HEK293T (cell line): ENCODE results near the gene AKIRIN2.

Source experiments
- CTCF ChIA-PET: fragments of 350-600 bp; formaldehyde crosslinking; extraction: SDS; loops from one replicate; lab custom pipeline; 2021; ENCODE audit warnings: antibody characterized with exemption, inconsistent platforms; lab: Yijun Ruan, JAX
- POLR2A ChIA-PET: fragments of 350-600 bp; formaldehyde crosslinking; extraction: SDS; loops from one replicate; lab custom pipeline; 2020; ENCODE audit warnings: antibody characterized with exemption, inconsistent platforms; lab: Yijun Ruan, JAX
- DNase-seq: peaks from one replicate; pipeline ENCODE4 v3.0.0; 2012; ENCODE audit warnings: mixed read lengths; ENCODE audit errors: extremely low spot score
- ARNT ChIP-seq: fragments of 450-650 bp; IDR thresholded peaks from 2 replicates; pipeline ENCODE4 v1.6.1; 2017; ENCODE audit warnings: mild to moderate bottlenecking
- BHLHE40 ChIP-seq: fragments of 450-650 bp; IDR thresholded peaks from 2 replicates; pipeline ENCODE4 v1.6.1; 2016; ENCODE audit warnings: mild to moderate bottlenecking, moderate library complexity, borderline replicate concordance
- CTBP1 ChIP-seq: fragments of 450-650 bp; IDR thresholded peaks from 2 replicates; pipeline ENCODE4 v1.6.1; 2016; ENCODE audit warnings: borderline replicate concordance
- ELF4 ChIP-seq: fragments of 450-650 bp; IDR thresholded peaks from 2 replicates; pipeline ENCODE4 v1.6.1; 2017; ENCODE audit warnings: antibody characterized with exemption
- FOXA1 ChIP-seq: fragments of 450-650 bp; IDR thresholded peaks from 2 replicates; pipeline ENCODE4 v1.6.1; 2016; ENCODE audit warnings: mild to moderate bottlenecking
- FOXK2 ChIP-seq: fragments of 450-650 bp; IDR thresholded peaks from 2 replicates; pipeline ENCODE4 v1.6.1; 2016; ENCODE audit warnings: mild to moderate bottlenecking
- FOXM1 ChIP-seq: fragments of 450-650 bp; IDR thresholded peaks from 2 replicates; pipeline ENCODE4 v1.6.1; 2017; ENCODE audit warnings: mild to moderate bottlenecking, borderline replicate concordance
- HDGF ChIP-seq: fragments of 450-650 bp; IDR thresholded peaks from 2 replicates; pipeline ENCODE4 v1.6.1; 2017; ENCODE audit warnings: antibody characterized with exemption, borderline replicate concordance
- L3MBTL2 ChIP-seq: fragments of 450-650 bp; conservative IDR thresholded peaks from 2 replicates; pipeline ENCODE4 v1.6.1; 2016; ENCODE audit warnings: mild to moderate bottlenecking
- LEF1 ChIP-seq: fragments of 450-650 bp; IDR thresholded peaks from 2 replicates; pipeline ENCODE4 v1.6.1; 2017; ENCODE audit warnings: mild to moderate bottlenecking, borderline replicate concordance
- NFRKB ChIP-seq: fragments of 450-650 bp; IDR thresholded peaks from 2 replicates; pipeline ENCODE4 v1.6.1; 2016; ENCODE audit warnings: mild to moderate bottlenecking, moderate library complexity
- PKNOX1 ChIP-seq: fragments of 450-650 bp; IDR thresholded peaks from 2 replicates; pipeline ENCODE4 v1.6.1; 2016
- SP1 ChIP-seq: fragments of 450-650 bp; IDR thresholded peaks from 2 replicates; pipeline ENCODE4 v1.6.1; 2017
- SUZ12 ChIP-seq: fragments of 450-650 bp; IDR thresholded peaks from 2 replicates; pipeline ENCODE4 v1.6.1; 2016; ENCODE audit warnings: mild to moderate bottlenecking
- TARDBP ChIP-seq: fragments of 450-650 bp; IDR thresholded peaks from 2 replicates; pipeline ENCODE4 v1.6.1; 2016
- ZNF384 ChIP-seq: fragments of 450-650 bp; IDR thresholded peaks from 2 replicates; pipeline ENCODE4 v1.6.1; 2016

Gene AKIRIN2

GRCh38 chr6:87633851-87634250 is 68.2 kb downstream of the AKIRIN2 start:
- CTCF ChIA-PET = no interaction called here
- no peak for DNase-seq
- POLR2A ChIA-PET = no interaction called here
- TF ChIP-seq HDGF = no peak

- CTCF ChIA-PET = no interaction called here
- TF ChIP-seq L3MBTL2 = no peak
- TF ChIP-seq ZNF384 = no peak
- TF ChIP-seq HDGF = no peak
- no peak for TF ChIP-seq NFRKB
- TF ChIP-seq SUZ12 = no peak
- no peak for TF ChIP-seq BHLHE40
- no peak for TF ChIP-seq CTBP1
- TF ChIP-seq ARNT = no peak
- TF ChIP-seq LEF1 = no peak
- TF ChIP-seq FOXK2 = no peak
- no peak for TF ChIP-seq FOXA1
- TF ChIP-seq PKNOX1 = no peak
- TF ChIP-seq SP1 = no peak
- TF ChIP-seq ELF4 = no peak
- no peak for TF ChIP-seq FOXM1
- TF ChIP-seq TARDBP = no peak
- no peak for DNase-seq
- POLR2A ChIA-PET = no interaction called here
These were observed 71.3 kb downstream of the AKIRIN2 start for GRCh38 chr6:87630746-87631145.

- TF ChIP-seq TARDBP (no peak), L3MBTL2 (no peak), ARNT (no peak)
- DNase-seq = no peak
- POLR2A ChIA-PET = no interaction called here
- CTCF ChIA-PET = no interaction called here
These were observed 73.2 kb downstream of the AKIRIN2 start for GRCh38 chr6:87628881-87629280.

GRCh38 chr6:87628424-87628823 is 73.6 kb downstream of the AKIRIN2 start:
- no peak for DNase-seq
- ChIA-PET CTCF (no interaction called here), POLR2A (no interaction called here)

More at GRCh38 chr6:87628424-87628823, 73.6 kb downstream of the AKIRIN2 start:
- TF ChIP-seq SUZ12 (no peak), CTBP1 (no peak), FOXA1 (no peak), TARDBP (no peak), NFRKB (no peak), ELF4 (no peak), BHLHE40 (no peak), PKNOX1 (no peak), L3MBTL2 (no peak)
